ENCODE measurements around the gene CCDC80.

- TF ChIP-seq CTCF (IDR thresholded peaks at IDR 0.05) (no peak), POLR2AphosphoS5 (IDR thresholded peaks at IDR 0.05) (no peak)
These were observed 2.8 kb upstream of the CCDC80 start for GRCh38 chr3:112643621-112644240.

All from transverse colon (tissue), 4 donors.